Vagina (tissue), 2 donors: ENCODE results near the gene PPIF.

Source experiments
- CTCF ChIP-seq, 3 experiments: fragments of 450-650 bp in 2 of 3; fragments of 200-600 bp in 1 of 3; sonication (generic) in 1 of 3; IDR thresholded peaks; one replicate each; pipeline ENCODE4 v1.5.1; 2017 to 2019; ENCODE audit warnings: antibody characterized with exemption in 3 of 3, mild to moderate bottlenecking in 2 of 3, moderate library complexity in 2 of 3
- POLR2A ChIP-seq, 2 donors: fragments of 450-650 bp; IDR thresholded peaks; one replicate each; pipeline ENCODE4 v1.6.1; 2017; ENCODE audit warnings: antibody characterized with exemption in 2 of 2, mild to moderate bottlenecking in 2 of 2, moderate library complexity in 2 of 2
- POLR2AphosphoS5 ChIP-seq, 2 donors: sonication (generic); formaldehyde crosslinking; IDR thresholded peaks; one replicate each; pipeline ENCODE4 v1.9.0; 2017; ENCODE audit warnings: antibody characterized with exemption in 2 of 2, mild to moderate bottlenecking in 2 of 2, low read depth in 1 of 2; ENCODE audit not compliant: insufficient read depth in 1 of 2

GRCh38 chr10:79318369-79318768 lies 28.9 kb upstream of the PPIF start:
- TF ChIP-seq CTCF (IDR thresholded peaks at IDR 0.05) (no peak), POLR2A (IDR thresholded peaks at IDR 0.05) (no peak), POLR2AphosphoS5 (IDR thresholded peaks at IDR 0.05; ENCODE audit: insufficient read depth in 1 of 2, low read depth in 1 of 2) (no peak)
